HL-60 (cell line): ENCODE results near the gene LIPE.

ENCODE experiments used
- DNase-seq, 2 experiments: peaks; one replicate each; pipeline ENCODE4 v3.0.0-alpha.2; 2010 to 2020; ENCODE audit warnings: low read depth in 1 of 2, low spot score in 1 of 2
- H3K27ac ChIP-seq: fragments of 250-450 bp; sonication (Bioruptor Pico); replicated peaks from 2 replicates; pipeline ENCODE4 v1.5.1; 2020; ENCODE audit warnings: mild to moderate bottlenecking, moderate library complexity
- H3K27me3 ChIP-seq: fragments of 250-450 bp; sonication (Bioruptor Pico); 2 replicates; pipeline ENCODE4 v1.5.1; 2021; ENCODE audit warnings: mild to moderate bottlenecking, moderate library complexity; ENCODE audit not compliant: insufficient read depth, poor library complexity, severe bottlenecking
- H3K4me3 ChIP-seq: replicated peaks from 2 replicates; pipeline ENCODE4 v1.5.1; 2011; ENCODE audit warnings: mild to moderate bottlenecking, control low read depth, low read length; ENCODE audit not compliant: insufficient read depth
- CTCF ChIP-seq: IDR thresholded peaks from one replicate; pipeline ENCODE4 v1.5.1; 2011; ENCODE audit warnings: low read length, control low read depth, inconsistent platforms; ENCODE audit not compliant: insufficient read depth
- GABPA ChIP-seq: IDR thresholded peaks from 2 replicates; pipeline ENCODE4 v1.6.1; 2012; ENCODE audit warnings: low read depth
- POLR2AphosphoS5 ChIP-seq: IDR thresholded peaks from 2 replicates; pipeline ENCODE4 v1.6.1; 2012; ENCODE audit warnings: low read depth
- SPI1 ChIP-seq: IDR thresholded peaks from 2 replicates; pipeline ENCODE4 v1.6.1; 2012; ENCODE audit warnings: low read depth, mild to moderate bottlenecking, borderline replicate concordance
- TF ChIP-seq, protein P1 (sequence below): IDR thresholded peaks from 2 replicates; pipeline ENCODE4 v1.6.1; 2012; ENCODE audit warnings: low read depth; ENCODE audit not compliant: insufficient replicate concordance

Gene LIPE

DNA sequence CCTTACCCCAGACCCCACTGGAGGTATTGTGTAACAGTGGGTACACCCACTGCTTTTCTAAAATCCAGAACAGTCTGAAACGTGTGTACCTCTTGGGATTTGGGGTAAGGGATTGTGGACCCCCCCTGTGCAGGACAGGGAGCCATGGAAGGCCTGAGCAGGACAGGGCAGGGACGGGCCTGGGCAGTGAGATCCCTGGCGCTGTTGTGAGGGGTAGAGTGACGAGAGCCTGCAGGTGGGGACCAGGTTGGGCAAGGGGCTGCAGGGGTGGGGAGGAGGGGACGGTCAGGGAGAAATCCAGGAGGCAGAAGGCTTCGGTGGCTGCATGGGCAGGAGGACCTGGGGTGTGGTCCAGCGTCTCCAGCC lies 65.7 kb downstream of the LIPE start:
- TF ChIP-seq CTCF (no peak), GABPA (no peak), POLR2AphosphoS5 (no peak), SPI1 (no peak)
- TF ChIP-seq, protein P1, sequence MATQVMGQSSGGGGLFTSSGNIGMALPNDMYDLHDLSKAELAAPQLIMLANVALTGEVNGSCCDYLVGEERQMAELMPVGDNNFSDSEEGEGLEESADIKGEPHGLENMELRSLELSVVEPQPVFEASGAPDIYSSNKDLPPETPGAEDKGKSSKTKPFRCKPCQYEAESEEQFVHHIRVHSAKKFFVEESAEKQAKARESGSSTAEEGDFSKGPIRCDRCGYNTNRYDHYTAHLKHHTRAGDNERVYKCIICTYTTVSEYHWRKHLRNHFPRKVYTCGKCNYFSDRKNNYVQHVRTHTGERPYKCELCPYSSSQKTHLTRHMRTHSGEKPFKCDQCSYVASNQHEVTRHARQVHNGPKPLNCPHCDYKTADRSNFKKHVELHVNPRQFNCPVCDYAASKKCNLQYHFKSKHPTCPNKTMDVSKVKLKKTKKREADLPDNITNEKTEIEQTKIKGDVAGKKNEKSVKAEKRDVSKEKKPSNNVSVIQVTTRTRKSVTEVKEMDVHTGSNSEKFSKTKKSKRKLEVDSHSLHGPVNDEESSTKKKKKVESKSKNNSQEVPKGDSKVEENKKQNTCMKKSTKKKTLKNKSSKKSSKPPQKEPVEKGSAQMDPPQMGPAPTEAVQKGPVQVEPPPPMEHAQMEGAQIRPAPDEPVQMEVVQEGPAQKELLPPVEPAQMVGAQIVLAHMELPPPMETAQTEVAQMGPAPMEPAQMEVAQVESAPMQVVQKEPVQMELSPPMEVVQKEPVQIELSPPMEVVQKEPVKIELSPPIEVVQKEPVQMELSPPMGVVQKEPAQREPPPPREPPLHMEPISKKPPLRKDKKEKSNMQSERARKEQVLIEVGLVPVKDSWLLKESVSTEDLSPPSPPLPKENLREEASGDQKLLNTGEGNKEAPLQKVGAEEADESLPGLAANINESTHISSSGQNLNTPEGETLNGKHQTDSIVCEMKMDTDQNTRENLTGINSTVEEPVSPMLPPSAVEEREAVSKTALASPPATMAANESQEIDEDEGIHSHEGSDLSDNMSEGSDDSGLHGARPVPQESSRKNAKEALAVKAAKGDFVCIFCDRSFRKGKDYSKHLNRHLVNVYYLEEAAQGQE = no peak
- Histone ChIP-seq H3K4me3 (no peak overlapping the region), H3K27me3 (no peaks in the 10 kb centered on the region), H3K27ac (no peak overlapping the region)
- DNase-seq = no peak

GRCh38 chr19:42360787-42361544 lies 66.2 kb downstream of the LIPE start:
- Histone ChIP-seq H3K27me3 (no peaks in the 10 kb centered on the region), H3K27ac (no peak overlapping the region), H3K4me3 (no peak overlapping the region)
- no peak for TF ChIP-seq CTCF
- TF ChIP-seq POLR2AphosphoS5 = no peak
- no peak for DNase-seq

- DNase-seq = no peak
- TF ChIP-seq, protein P1 = no peak
- no peak for TF ChIP-seq GABPA
- no peak for TF ChIP-seq POLR2AphosphoS5
- no peaks in the 10 kb centered on the region for H3K27me3 ChIP-seq
- H3K4me3 ChIP-seq = no peak overlapping the region
- no peak overlapping the region for H3K27ac ChIP-seq
Measured at GRCh38 chr19:42357290-42357689, 69.9 kb downstream of the LIPE start.

DNA sequence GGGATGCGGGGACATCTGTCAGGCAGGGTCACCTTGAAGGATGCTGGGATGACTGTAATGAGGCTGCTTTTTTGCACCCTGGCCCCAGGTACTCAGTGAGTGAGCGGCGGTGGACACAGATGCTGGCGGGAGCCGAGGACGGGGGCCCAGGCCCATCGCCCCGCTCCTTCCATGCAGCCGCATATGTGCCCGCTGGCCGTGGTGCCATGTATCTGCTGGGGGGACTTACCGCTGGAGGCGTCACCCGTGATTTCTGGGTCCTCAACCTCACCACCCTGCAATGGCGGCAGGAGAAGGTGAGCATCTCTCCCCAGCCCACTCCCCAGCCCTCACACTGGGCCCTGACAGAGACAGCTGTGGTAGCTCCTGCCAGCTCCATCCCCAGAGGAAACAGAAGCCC lies 70.5 kb downstream of the LIPE start:
- no peak for DNase-seq
- TF ChIP-seq POLR2AphosphoS5 (no peak), SPI1 (no peak), CTCF (no peak), GABPA (no peak)
- TF ChIP-seq, protein P1 = no peak
- no peak overlapping the region for H3K27ac ChIP-seq
- no peak overlapping the region for H3K4me3 ChIP-seq
- H3K27me3 ChIP-seq = no peaks in the 10 kb centered on the region
